Skeletal muscle satellite cell (primary cell): ENCODE data around the gene GGA3.

Experiments
- H3K27me3 ChIP-seq: 2 replicates; pipeline ENCODE4 v1.7.0; 2013; ENCODE audit warnings: low read length; ENCODE audit not compliant: control insufficient read depth, insufficient read depth
- H3K36me3 ChIP-seq: 2 replicates; pipeline ENCODE4 v1.7.0; 2013; ENCODE audit warnings: mild to moderate bottlenecking, control low read depth, low read length; ENCODE audit not compliant: insufficient read depth
- H3K4me1 ChIP-seq: 2 replicates; pipeline ENCODE4 v1.7.0; 2013; ENCODE audit warnings: low read length; ENCODE audit not compliant: control insufficient read depth, insufficient read depth
- H3K4me2 ChIP-seq: 2 replicates; pipeline ENCODE4 v1.7.0; 2013; ENCODE audit warnings: mild to moderate bottlenecking, low read length
- H3K4me3 ChIP-seq: 2 replicates; pipeline ENCODE4 v1.7.0; 2013; ENCODE audit warnings: low read length
- H3K9ac ChIP-seq: 2 replicates; pipeline ENCODE4 v1.7.0; 2013; ENCODE audit warnings: mild to moderate bottlenecking, low read depth, low read length, moderate library complexity
- H3K9me3 ChIP-seq: replicated peaks from 2 replicates; pipeline ENCODE4 v1.7.0; 2013; ENCODE audit warnings: mild to moderate bottlenecking, control low read depth, low read length

GGA3 gene

DNA sequence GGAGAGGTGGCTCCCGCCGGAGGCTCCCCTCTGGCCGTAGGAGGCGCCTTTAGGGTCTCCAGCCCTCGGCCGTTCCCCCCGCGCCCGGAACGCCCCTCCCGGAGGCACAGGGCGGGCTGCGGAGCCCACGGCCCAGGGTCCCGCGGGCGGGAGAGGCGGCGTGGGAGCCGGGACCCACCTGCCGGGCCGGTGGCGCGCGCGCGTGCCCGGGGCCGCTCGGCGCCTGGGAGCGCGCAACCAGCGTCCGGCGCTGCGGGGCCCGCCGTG lies 9.5 kb upstream of the GGA3 start, which contains the start of gene MIF4GD:
TSS of gene MIF4GD (minus strand) at position 266 of the 267 bp plus-strand sequence. CDS start 1,036 bp downstream, outside the sequence.
- Histone ChIP-seq H3K4me2 (peak within 1 kb of the TSS; percentile 97), H3K36me3 (peaks cover 12% of the 10 kb centered on the region), H3K4me1 (peaks cover 38% of the 10 kb centered on the region), H3K9ac (peak within 1 kb of the TSS; percentile 88), H3K9me3 (no peaks in the 10 kb centered on the region), H3K4me3 (peak within 1 kb of the TSS; percentile 84), H3K27me3 (no peaks in the 10 kb centered on the region)

DNA sequence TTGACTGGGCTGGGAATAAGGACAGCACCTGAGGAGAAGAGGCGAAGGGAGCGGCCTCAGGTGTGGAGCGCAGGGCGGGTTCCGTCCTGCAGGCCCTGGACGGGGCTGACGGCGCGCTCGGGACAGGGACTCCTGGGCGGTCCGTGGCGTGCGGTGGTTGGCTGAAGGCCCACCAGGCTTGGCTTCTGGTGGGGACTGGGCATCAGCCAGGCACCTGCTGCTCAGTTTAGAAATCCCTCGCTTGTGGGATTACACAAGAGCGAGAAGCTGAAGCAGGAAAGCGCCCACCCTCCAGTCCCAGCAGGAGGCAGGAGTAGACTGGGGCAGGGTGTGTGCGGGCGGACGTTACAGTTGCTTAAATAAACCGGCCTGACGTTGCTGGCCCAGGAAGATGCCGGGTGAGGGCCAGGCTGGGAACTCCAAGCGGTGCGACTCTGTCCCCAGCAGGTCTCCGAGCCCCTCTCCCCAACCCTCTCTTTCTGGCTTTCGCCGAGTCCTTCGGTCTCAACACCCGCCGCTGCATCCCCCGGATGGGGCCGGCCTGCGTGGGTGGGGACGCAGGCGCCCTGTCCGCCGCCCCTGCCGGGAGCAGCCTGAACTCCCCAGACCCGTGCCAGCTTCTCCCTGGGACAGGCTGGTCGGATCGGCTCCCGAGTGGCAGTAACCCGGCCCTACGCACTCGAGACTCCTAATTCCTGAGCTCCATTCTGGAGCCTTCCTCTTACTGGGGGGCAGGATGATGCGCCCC lies 9.0 kb upstream of the GGA3 start:
- H3K9me3 ChIP-seq = no peaks in the 10 kb centered on the region
- peak overlapping the region; percentile 97 for H3K4me2 ChIP-seq
- no peaks in the 10 kb centered on the region for H3K27me3 ChIP-seq
- peak overlapping the region; percentile 88 for H3K9ac ChIP-seq
- H3K4me1 ChIP-seq = peaks cover 38% of the 10 kb centered on the region
- H3K4me3 ChIP-seq = peak overlapping the region; percentile 84
- H3K36me3 ChIP-seq = peaks cover 17% of the 10 kb centered on the region

DNA sequence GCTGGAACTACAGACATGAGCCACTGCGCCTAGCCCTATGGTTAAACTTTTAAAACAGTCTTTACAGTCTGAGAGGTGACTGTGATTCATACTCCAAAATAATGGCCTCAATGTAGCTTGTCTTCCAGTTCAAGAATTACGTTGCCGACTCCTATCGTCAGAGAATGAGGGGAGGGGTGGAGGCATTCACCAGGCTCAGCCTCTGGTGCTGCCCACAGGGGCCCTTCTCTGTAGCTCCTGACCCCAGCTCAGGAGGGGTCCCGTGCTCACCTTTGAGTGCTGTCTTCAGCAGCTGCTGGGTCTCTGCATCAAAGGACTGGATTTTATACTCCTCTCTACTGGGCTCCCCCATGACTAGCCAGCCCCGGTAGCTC lies 8.4 kb upstream of the GGA3 start:
- no peaks in the 10 kb centered on the region for H3K27me3 ChIP-seq
- H3K4me1 ChIP-seq = peaks cover 38% of the 10 kb centered on the region
- H3K4me3 ChIP-seq = peak overlapping the region; percentile 84
- peak overlapping the region; percentile 88 for H3K9ac ChIP-seq
- no peaks in the 10 kb centered on the region for H3K9me3 ChIP-seq
- peak overlapping the region; percentile 97 for H3K4me2 ChIP-seq
- peaks cover 18% of the 10 kb centered on the region for H3K36me3 ChIP-seq

- H3K36me3 ChIP-seq = peaks cover 32% of the 10 kb centered on the region
- no peaks in the 10 kb centered on the region for H3K27me3 ChIP-seq
- H3K4me2 ChIP-seq = no peak overlapping the region
- H3K4me1 ChIP-seq = peaks cover 30% of the 10 kb centered on the region
- H3K9me3 ChIP-seq = no peaks in the 10 kb centered on the region
- H3K9ac ChIP-seq = no peak overlapping the region
- H3K4me3 ChIP-seq = no peak overlapping the region
Measured at GRCh38 chr17:75267411-75268232, 6.2 kb upstream of the GGA3 start.

GRCh38 chr17:75267153-75267410 lies 5.7 kb upstream of the GGA3 start:
- Histone ChIP-seq H3K4me3 (no peak overlapping the region), H3K4me2 (no peak overlapping the region), H3K36me3 (peaks cover 32% of the 10 kb centered on the region), H3K27me3 (no peaks in the 10 kb centered on the region), H3K9me3 (no peaks in the 10 kb centered on the region), H3K9ac (no peak overlapping the region), H3K4me1 (peaks cover 29% of the 10 kb centered on the region)

- H3K4me2 ChIP-seq = no peak overlapping the region
- H3K27me3 ChIP-seq = no peaks in the 10 kb centered on the region
- H3K36me3 ChIP-seq = peaks cover 32% of the 10 kb centered on the region
- H3K4me3 ChIP-seq = no peak overlapping the region
- peaks cover 23% of the 10 kb centered on the region for H3K4me1 ChIP-seq
- no peak overlapping the region for H3K9ac ChIP-seq
- H3K9me3 ChIP-seq = no peaks in the 10 kb centered on the region
Measured at GRCh38 chr17:75266316-75267152, 5.1 kb upstream of the GGA3 start.

- Histone ChIP-seq H3K36me3 (peaks cover 32% of the 10 kb centered on the region), H3K9ac (no peak overlapping the region), H3K9me3 (no peaks in the 10 kb centered on the region), H3K4me3 (no peak overlapping the region), H3K4me2 (no peak overlapping the region), H3K27me3 (no peaks in the 10 kb centered on the region), H3K4me1 (peaks cover 21% of the 10 kb centered on the region)
Measured at GRCh38 chr17:75265614-75266315, 4.4 kb upstream of the GGA3 start.

DNA sequence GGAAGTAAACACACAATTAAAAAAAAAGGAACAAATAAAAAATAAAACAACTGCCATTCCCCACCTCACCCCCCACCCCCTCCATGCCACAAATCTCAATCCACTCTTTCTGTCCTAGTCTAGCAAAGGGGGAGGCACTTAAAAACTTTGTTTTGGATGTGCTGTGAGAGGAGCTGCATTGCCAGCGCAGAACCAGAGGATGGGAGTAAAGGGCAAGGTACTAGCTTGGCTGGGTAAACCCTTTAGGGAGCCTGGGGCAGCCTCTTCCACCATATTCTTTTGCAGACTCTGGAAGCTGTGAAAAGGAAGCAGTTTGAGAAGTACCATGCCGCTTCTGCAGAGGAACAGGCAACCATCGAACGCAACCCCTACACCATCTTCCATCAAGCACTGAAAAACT lies 1.6 kb upstream of the GGA3 start:
- Histone ChIP-seq H3K9me3 (no peaks in the 10 kb centered on the region), H3K36me3 (peaks cover 37% of the 10 kb centered on the region), H3K27me3 (no peaks in the 10 kb centered on the region), H3K9ac (peak overlapping the region; percentile 95), H3K4me2 (peak overlapping the region; percentile 98), H3K4me3 (no peak overlapping the region), H3K4me1 (peaks cover 29% of the 10 kb centered on the region)

- Histone ChIP-seq H3K36me3 (peaks cover 35% of the 10 kb centered on the region), H3K4me1 (peaks cover 27% of the 10 kb centered on the region)
Measured at GRCh38 chr17:75262112-75262606, 753 bp upstream of the GGA3 start.

GRCh38 chr17:75260641-75261335 lies 618 bp downstream of the GGA3 start:
- Histone ChIP-seq H3K9me3 (no peaks in the 10 kb centered on the region), H3K4me2 (peak overlapping the region; percentile 98), H3K9ac (peak overlapping the region; percentile 95), H3K4me3 (peak overlapping the region; percentile 94), H3K27me3 (no peaks in the 10 kb centered on the region), H3K36me3 (peaks cover 23% of the 10 kb centered on the region), H3K4me1 (peaks cover 21% of the 10 kb centered on the region)

More at GRCh38 chr17:75262112-75262606, 753 bp upstream of the GGA3 start:
- Histone ChIP-seq H3K4me2 (peak overlapping the region; percentile 98), H3K27me3 (no peaks in the 10 kb centered on the region), H3K9ac (peak overlapping the region; percentile 95), H3K9me3 (no peaks in the 10 kb centered on the region), H3K4me3 (peak overlapping the region; percentile 94)
